ENCODE results near the gene SNHG17.
"Not testable (repeated sequence)": the region's sequence is repeated elsewhere in the genome, so short reads cannot be mapped to it uniquely, and the experiment has no call there.

Gene SNHG17

DNA sequence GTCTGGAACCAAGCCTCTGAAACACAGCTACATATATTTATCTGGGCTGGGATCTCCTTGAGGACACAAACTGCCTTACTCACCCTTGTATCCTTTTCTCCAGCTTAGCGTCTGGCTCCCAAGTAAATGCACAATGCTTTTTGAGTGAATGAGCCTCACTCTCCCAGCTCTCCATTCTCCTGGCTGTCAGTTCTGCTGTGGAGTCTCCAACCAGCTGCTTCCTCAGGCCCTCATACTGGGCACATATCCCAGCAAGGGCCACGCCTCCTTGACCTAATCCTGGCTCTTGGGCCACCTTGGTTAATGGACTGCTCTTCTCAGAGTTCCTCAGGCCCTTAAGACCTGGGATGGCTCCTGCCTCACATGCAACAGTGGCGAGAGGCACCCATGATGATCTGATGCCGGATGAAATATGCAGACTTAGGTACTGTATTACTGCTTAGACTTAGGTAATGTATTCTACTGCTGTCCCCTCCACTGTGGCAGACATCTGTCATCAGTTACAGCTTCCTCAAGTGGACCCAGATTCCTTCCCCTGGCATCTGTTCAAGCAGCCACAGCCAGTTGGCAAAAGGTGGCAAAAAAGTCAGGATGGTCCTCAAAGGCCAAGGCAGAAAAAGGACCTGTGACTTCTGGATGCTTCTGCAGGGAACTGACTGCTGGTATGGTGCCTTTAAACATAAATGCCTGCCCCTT, 16.5 kb downstream of the SNHG17 start:
- peak; percentile 20 for DNase-seq

- DNase-seq, result no peak
These were observed 20.2 kb downstream of the SNHG17 start for GRCh38 chr20:38414769-38415450.

GRCh38 chr20:38412877-38413577, 22.1 kb downstream of the SNHG17 start:
- DNase-seq, result no peak

GRCh38 chr20:38407822-38408221, 27.3 kb downstream of the SNHG17 start:
- not testable (repeated sequence) for DNase-seq

- no peak for DNase-seq
These were observed 27.8 kb downstream of the SNHG17 start for GRCh38 chr20:38407321-38407720.

GRCh38 chr20:38406476-38406875, 28.7 kb downstream of the SNHG17 start:
- no peak for DNase-seq

- DNase-seq, result no peak
These were observed 30.0 kb downstream of the SNHG17 start for GRCh38 chr20:38405132-38405531.

- DNase-seq, result no peak
These were observed 31.1 kb downstream of the SNHG17 start for GRCh38 chr20:38404016-38404415.

DNA sequence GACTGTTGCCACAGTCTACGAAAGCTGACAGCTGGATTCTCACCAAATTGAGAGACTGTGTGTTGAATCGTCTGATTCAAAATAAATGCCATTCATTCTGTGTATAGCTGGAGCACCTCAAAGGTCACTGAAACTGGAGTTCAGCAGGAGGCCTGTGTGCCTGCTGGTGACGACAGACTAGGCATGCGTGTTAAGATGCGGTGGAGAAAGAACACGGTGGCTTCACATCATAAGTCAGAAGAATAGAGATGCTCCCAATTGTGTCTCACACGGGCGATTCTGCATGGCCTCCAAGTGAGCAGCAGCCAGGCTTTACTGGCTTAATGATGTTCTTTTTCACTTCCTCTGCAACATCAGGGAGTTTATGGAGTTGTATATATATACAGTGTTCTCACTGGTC, 32.3 kb downstream of the SNHG17 start:
- no peak for DNase-seq

DNA sequence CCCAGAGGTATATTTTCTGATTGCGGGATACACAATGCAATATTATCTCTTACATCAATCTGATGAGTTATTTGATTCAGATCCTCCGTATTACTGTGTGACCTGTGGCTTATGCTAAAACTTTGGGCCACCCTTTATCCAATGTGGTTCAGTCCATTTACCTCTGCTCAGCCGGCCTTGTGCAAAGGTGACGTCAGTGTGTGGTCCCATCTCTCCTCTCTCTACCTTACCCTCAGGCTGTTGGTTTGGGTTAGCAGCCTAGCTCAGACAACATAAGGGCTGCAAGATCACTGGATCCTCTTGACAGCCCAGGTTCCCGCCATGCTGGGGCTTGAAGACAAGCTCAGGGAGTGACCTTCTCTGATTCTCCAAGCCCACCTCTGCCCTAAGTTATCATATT, 33.0 kb downstream of the SNHG17 start:
- DNase-seq, result no peak

- DNase-seq, result not testable (repeated sequence)
These were observed 39.3 kb downstream of the SNHG17 start for GRCh38 chr20:38395751-38396395.

DNA sequence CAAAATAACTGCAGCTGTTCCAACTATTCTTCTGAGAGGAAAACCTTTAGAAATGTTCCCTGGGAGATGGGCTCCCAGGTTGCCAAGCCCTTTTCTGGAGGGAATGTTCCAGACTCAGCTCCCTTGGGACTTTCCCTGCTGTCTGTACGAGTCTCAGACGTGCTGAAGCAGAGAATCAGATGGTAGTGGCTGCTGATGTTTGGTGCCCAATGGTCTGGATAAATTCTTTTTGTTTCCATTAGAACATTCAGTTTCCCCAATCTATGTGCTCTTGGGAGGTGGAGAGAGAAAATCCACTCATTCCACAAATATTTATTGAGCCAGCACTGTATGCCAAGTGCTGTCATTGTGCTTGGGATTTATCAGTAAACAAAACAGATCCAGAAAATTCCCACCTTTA, 40.0 kb downstream of the SNHG17 start:
- no peak for DNase-seq

DNA sequence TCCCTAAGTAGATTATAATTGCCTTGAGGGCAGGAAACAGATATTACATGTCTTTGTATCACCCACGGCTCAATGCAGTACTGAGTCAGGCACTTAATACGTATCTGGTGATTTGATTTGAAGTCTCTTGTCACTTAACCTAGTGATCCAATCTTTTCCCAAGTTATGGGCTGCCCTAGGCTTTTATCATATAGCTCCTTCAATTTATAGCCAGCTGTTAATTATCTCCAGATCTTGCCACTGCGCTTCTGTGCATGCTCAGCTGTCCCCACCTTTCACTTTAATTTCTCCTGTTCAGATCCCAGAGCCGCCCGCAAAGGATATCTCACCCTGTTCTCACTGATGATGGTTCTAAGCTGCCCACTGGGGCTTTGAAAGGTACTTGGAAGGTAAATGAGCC, 41.9 kb downstream of the SNHG17 start:
- DNase-seq, result no peak

DNA sequence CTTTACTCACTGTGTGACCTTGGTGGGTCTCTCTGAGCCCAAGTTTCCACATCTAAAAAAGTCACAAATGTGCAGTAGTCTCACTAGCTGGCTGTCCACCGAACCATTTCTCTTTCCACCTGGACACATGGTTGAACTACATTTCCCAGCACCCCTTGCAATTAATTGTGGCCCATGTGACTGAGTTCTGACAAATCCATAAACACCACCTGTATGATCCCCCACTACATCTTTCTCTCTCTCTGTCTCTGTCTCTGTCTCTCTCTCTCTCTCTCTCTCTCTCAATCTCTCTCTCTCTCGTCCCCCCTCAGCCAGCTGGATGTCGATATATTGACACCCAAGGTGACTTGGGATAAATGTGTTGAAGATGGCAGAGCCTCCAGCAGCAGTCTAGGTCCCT, 42.8 kb downstream of the SNHG17 start:
- no peak for DNase-seq

- no peak for DNase-seq
These were observed 47.2 kb downstream of the SNHG17 start for GRCh38 chr20:38387953-38388352.

GRCh38 chr20:38386851-38387250, 48.3 kb downstream of the SNHG17 start:
- no peak for DNase-seq

GRCh38 chr20:38386004-38386403, 49.1 kb downstream of the SNHG17 start:
- no peak for DNase-seq

DNA sequence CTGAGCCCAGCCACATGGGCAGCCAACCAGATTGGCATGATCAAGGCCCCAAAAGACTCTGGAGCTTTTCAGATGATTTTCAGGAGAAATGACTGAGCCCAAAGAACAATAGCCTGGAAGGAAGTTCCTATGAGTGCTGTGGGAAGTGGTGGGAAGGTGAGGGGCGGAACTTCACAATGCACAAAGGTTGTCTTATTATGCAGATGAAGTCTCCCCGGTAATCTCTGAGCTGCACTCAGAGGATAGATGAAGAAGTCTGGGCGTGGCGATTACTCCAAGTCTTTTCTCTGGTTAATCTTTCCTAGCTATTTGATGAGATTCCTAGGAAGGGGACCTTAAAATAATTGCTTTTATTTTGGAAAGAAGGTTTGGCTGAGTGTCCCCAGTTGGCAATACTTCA, 52.0 kb downstream of the SNHG17 start:
- DNase-seq, result no peak

DNA sequence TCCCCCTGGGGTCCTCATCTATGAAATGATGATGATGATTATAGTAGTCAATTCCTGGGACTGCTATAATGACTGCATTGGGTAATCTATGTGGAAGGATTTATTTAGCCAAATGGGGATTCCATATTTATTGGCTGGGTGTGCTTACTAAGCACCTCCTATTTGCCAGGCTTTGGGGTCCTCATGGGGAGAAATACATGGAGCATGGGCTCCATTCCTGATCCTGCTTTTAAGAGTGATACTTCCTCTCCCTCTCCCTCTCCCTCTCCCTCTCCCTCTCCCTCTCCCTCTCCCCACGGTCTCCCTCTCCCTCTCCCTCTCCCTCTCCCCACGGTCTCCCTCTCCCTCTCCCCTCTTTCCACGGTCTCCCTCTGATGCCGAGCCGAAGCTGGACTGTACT, 57.3 kb downstream of the SNHG17 start:
- DNase-seq, result not testable (repeated sequence)

DNA sequence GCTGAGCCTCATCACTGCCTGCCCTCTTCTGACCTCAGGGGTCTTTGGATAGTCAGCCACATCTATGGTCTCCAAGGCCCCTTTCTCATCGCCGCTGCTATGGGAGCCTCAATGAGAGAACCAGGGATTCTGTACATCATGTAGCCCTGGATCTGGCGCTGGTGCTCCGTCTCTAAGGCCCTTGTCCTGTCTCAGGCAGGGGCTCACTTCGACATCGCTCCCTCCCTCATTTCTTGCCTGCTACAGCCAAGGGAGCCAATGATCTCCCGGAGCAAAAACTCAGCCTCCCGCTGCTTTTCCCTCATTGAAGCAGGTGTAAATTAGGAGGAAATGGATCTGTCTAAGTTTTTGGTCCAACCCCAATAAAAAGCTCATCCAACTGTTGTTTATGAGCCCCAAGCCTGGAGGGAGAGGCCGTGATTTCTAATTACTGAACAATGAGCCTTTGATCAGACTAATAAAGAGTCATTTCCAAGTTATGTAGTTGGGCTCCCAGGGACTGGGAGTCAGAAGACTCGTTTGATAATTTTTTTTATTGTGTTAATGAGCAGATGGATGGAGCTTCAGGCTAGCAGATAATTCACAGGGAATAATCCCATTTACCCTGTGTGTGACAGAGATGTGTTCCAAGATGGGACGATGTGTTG, 58.0 kb downstream of the SNHG17 start:
- no peak for DNase-seq

DNA sequence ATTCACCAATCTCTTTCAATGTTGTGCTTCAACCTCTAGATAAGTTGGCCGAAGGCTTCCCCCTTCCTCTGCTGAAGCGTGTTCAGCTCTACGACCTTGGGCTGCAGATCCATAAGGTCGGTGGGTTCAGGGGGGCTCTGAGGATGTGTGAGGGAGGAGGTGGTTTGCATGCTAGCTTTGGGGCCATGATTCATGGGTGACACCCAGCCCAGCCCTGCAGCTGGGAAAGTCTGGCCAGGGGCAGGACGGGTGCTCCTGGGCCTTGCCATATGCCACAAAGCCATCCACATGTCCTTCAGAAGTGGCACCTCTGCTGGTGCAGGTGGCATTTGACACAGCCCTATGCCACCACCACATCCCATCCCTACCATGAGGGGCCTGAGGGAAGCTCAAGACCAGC, 61.2 kb downstream of the SNHG17 start:
- no peak for DNase-seq

GRCh38 chr20:38373231-38373867, 61.8 kb downstream of the SNHG17 start:
- DNase-seq, result no peak

- DNase-seq, result no peak
These were observed 62.3 kb downstream of the SNHG17 start for GRCh38 chr20:38372806-38373205.

All from NCI-H2029 treated with DMSO at 0.1 percent for 48 hours (cell line).